ENCODE measurements around the gene ALDH1B1. TPM values are rescaled to one million over a fixed set of nuclear protein-coding genes. Genes with fewer than 3 reads are reported as not detected.

The ALDH1B1 gene
- total RNA-seq: 22.6 and 24.7 TPM in 2 replicates

DNA sequence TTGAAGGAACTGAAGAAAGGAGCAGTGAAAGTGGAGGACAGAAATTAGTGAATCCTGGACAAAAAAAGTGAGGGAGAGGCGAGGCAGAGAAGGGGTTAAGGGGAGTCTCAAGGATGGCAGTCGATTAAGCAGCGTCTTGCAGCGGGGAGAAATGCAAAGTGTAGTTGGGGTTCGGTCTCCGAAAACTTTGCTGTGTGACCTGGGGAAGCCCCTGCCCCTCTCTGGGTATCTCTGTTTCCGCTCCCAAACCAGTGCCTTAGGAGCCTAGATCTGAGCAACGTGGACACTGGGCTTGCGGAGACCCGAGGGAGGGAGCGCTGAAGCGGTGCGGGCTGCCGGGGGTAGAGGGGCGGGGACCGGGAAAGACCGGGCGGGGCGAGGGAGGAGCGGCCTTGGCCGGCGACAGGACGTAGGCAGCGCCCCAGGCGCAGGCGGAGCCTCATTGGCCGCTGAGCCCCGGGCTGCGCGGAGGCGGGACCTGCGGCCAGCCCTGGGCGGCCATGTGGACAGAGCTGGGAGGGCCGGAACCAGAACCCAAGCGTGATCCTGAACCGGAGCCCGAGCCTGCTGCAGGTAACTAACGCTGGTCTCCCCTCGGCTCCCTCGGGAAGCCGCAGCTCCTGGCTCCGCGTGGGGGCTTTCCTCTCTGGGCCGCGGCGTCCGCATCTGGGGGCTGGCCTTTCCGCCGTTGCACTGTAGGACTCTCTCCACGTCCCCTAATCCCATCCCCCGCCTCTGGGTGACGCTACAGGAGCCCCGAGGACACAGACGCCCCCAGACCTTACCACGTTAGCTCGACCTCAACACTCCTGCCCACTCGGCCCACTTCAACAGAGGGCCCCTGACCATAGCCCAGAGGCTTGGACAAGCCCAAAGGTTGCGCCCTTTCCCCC lies at the start of gene ALDH1B1:
TSS of gene ALDH1B1 (plus strand) at position 468 of the 893 bp plus-strand sequence. CDS start 3,047 bp downstream, outside the sequence.

DNA sequence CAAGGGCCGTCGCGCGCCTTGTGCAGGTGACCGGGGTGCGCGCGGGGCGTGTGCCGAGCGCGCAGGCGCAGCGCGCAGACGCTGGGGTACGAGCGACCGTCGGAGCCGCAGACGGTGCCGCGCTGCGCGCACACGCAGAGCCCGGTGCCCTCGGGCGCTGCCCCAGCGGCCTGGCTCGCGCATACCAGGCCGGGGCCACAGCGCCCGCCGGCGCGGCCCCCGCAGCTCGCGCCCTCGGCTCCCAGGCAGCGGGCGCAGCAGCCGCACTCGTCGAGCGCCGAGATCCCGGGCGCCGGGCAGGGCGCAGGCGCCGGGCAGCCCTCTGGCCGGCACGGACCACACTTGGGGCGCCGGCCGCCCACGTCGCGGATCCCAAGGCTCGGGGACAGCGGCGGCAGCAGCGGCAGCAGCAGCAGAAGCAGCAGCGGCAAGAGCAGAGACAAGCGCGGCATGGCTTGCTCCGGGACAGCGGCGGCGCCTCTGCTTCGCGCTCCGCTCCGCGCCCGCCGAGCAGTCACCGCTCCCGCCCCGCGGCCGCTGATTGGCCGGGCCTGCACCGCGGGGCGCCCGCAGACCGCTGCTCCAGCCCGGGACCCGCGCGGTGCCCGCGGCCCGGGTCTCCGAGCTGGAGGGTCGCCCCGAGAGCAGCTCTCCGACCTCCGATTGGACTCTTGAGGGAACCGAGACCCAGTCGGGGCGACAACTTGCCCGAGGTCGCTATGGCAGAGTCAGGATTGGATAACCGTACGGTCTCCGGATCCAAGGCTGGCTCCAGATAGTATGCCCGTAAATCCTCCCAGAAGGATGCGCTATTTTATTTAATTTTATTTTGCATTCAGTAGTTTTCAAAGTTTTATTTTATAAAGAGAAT lies 31.7 kb downstream of the ALDH1B1 start, which contains the start of gene IGFBPL1:
TSS of gene IGFBPL1 (minus strand) at position 482 of the 871 bp plus-strand sequence. CDS start at position 452, 30 bp downstream.

Other genes with a start within 250 kb of the ALDH1B1 start
- gene IGFBPL1, start 31.8 kb downstream of the ALDH1B1 start, total RNA-seq: 0.32 TPM in 1 of 2 replicates, not detected in the other
- under 0.01 TPM in 2 replicates for gene ANKRD18A, start 227.9 kb downstream of the ALDH1B1 start, total RNA-seq